Tongue (tissue), 2 donors: ENCODE data around the gene SEMA3G. TPM values are rescaled to one million over a fixed set of nuclear protein-coding genes. Genes with fewer than 3 reads are reported as not detected.

Experiments
- DNase-seq: peaks from one replicate; pipeline ENCODE4 v3.0.0-alpha.2; 2015
- total RNA-seq: library from RNA; depleted of rRNA; stranded (reverse); fragments of >200 nt; gene quantifications from one replicate; pipeline ENCODE4 v1.2.3, GENCODE V29; 2014

The SEMA3G gene
- total RNA-seq, 1 donor from 2014 or later, result 14.0 TPM

DNA sequence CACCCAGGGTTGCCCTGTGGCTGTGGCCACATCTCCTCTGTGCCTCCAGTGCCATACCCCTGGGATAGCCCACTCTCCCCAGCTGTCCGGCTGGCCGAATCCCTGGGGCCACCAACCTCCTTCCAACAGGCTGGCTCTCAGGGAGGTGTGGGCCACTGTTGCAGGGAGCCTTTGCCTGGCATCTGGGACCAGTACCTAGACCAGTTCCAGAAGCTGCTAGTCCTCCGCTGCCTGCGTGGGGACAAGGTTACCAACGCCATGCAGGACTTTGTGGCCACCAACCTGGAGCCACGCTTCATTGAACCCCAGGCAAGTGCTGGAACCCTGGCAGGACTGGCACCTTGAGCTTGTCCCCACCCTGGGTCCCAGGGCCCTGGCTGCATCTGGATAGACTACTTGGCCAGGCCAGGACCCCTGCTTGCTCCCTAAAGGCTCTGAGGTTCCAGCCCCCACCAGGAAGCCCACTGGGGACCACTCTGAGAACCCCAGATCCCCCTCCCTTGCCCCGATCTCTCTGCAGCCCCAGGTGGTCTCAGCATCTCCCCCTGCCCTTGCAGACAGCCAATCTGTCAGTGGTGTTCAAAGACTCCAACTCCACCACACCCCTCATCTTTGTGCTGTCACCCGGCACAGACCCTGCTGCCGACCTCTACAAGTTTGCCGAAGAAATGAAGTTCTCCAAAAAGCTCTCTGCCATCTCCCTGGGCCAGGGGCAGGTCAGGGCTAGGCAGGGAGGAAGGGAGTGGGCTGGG is 50.0 kb downstream of the SEMA3G start:
- no peak for DNase-seq

DNA sequence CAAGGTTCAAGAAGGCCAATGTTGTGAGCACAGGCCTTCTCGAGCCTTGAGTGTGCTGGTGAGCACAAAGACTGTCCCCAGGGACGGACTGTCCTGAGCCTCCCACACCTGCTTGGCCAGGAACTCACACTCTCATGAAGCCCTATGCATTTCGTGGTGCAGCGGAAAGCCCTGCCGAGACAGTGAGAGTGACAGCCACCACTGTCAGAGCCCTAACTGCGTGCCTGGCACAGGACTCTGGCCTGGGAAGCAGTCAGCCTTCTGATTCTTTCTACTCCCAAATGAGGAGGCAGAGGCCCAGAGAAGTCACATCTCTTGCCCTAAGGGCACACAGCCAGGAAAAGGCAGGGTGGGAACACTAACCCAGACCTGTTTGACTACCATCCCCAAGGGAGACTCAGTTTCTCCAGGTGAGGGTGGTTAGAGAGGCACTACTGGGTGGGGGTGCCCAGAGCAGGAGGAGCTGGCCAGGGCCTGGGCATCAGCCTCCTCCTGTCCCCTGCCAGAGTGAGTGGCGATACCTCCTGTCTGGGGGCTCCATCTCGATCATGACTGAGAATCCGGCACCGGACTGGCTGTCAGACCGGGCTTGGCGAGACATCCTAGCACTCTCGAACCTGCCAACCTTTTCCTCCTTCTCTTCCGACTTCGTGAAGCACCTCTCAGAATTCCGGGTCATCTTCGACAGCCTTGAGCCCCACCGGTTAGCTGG is 50.8 kb downstream of the SEMA3G start:
- no peak for DNase-seq

DNA sequence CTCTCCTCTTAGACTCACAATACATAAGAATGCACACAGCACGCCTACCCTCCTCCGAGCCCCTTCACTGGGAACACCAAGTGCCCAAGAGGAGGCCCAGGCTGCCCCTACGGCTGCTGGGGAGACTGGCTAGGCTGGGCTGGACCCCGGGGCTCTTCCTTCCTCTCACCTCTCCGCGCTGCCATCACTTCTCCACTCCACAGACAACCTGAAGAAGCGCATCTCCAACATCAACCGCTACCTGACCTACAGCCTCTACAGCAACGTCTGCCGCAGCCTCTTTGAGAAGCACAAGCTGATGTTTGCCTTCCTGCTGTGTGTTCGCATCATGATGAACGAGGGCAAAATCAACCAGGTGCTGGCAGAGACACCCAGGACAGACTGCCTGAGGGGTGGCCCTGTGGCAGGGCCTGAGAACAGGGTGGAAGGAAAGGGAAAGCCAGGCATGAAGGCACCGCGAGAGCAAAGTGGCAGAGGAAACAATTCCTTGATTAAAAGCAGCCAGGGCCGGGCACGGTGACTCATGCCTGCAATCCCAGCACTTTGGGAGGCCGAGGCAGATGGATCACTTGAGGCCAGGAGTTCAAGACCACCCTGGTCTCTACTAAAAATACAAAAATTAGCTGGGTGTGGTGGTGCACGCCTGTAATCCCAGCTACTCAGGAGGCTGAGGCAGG is 51.6 kb downstream of the SEMA3G start:
- DNase-seq, result no peak

DNA sequence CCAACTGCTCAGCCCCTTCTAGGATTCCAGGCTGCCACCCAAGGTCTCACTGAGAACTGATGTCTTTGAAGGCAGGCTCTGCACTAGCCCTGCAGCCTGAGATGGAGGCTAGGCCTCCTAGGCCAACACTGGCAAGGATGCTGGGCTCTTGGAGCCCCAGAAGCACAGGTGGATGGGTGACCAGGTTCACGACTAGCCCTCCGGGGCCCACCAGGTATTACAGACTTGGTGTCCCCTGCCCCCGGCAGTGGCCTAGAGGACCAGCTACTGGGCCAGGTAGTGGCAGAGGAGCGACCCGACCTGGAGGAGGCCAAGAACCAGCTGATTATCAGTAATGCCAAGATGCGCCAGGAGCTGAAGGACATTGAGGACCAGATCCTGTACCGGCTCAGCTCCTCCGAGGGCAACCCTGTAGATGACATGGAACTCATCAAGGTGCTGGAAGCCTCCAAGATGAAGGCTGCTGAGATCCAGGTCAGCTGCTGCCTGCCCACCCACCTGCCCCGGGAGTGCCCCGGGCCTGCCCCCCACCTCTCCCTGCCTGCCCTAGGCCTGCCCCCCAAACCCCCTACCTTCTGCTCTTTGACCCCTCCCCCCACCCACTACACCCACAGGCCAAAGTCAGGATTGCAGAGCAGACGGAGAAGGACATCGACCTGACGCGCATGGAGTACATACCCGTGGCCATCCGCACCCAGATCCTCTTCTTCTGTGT is 52.5 kb downstream of the SEMA3G start:
- no peak for DNase-seq

DNA sequence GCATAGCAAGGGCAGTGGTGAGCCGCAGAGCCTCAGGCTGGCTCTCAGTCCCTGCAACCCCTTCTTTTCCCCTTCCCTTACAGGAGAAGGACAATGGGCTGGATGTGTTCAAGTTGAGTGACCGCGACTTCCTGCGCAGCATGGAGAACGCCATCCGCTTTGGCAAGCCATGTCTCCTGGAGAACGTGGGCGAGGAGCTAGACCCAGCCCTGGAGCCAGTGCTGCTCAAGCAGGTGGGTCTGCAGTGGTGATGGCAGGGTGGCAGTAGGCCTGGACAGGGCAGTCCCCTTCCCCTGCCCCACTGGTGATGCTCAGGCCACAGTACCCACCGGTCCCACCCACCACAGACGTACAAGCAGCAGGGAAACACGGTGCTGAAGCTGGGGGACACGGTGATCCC is 53.8 kb downstream of the SEMA3G start:
- DNase-seq, result no peak

DNA sequence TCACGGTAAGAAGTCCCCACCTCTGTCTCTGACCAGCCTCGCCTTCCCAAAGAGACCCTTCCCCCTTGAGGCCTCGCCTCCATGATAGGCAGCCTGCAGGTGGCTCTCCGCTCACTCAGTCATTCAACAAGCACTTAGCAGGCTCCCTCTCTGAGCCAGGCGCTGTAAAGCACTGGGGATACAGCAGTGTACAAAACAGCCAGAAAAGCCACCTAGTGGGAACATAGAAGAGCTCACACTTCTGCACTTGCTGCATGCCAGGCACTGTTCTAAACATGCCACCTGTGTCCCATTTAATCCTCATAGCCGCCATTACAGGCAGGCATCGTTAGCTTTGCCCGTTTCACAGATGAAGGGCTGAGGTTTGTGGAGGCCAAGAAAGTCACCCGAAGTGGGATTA is 56.0 kb downstream of the SEMA3G start:
- no peak for DNase-seq

DNA sequence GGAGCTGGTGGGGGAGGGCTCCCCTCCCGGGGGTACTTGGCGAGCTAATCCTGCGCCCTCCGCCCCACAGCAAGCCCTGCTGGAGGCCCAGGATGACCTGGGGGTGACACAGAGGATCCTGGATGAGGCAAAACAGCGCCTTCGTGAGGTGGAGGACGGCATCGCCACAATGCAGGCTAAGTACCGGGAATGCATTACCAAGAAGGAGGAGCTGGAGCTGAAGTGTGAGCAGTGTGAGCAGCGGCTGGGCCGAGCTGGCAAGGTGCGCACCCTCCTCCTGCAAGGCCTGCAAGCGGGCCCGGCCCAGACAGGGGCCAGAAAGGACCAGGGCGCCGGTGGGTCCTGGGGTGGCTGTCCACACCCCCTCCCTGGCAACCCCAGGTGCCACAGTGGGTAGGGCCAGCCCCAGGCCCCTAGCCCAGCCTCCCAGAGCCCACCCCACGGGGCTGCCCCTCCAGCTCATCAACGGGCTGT is 56.5 kb downstream of the SEMA3G start:
- DNase-seq, result no peak

DNA sequence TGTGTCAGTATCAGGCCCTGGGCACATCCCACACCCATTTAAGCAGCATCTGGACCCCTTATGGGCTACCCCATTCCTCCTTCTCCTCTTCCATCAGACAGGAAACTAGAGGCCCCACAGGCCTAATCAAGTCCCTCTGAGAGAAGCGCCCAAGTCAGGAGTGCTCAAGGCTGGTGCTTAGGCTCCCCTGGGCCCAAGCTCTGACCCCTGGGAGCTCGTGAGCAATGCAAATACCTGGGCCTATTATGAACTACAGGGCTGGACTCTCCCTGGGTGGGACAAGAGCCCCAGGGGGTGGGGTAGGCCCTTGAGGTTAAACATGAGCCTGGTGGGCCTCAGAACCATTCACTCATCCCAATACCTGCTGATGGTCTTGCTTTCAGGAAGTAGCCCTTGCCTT is 57.4 kb downstream of the SEMA3G start:
- DNase-seq, result no peak

DNA sequence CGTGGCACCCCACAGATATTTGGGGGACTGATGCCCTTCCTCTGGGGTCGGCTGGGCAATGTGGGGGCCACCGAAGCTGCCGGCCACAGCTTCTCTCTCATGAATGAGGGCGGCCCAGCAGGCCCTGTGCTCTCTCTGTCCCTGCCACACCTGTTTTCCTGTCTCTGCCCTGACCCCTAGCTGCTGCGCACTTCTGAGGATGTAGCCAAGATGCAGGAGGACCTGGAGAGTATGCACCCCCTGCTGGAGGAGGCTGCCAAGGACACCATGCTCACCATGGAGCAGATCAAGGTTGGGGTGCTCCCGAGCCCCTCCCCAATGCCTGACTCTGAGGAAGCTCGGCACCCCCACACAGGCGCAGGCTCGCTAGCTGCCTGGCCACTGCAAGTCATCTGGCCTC is 59.7 kb downstream of the SEMA3G start:
- peak; percentile 36 for DNase-seq

DNA sequence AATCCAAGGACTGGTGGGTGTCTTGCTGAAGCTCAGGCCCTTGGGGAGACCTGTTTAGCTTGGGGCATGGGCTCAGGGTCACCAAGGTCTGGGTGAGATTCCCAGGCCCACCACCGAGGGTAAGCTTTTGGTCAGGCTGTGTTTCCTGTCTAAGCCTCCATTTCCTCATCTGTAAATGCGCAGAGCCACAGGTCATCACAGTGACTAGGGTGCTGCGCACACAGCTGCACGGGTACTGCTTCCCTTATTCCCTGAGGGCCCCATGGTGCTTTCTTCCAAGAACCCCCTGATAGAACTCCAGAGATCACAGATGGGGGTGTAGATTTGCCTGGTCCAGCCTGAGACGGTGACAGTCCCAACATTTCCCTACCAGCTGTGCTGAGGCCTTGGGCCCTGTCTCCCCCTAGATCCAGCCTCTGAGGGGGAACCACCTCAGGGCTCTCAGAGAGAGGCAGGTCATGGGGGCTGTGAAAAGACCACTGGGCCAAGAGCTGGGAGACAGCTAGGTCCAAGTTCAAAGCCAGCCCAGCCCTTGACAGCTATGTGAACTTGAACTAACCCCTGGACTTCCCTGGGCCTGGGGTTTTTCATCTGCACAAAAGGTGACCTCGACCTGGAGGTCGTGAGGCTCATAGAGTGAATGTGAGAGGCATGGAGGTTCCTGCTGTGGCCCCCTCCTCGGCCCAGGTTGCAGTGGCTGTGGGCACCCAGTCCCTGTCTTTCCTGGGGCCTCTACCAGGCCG is 60.7 kb downstream of the SEMA3G start:
- no peak for DNase-seq

DNA sequence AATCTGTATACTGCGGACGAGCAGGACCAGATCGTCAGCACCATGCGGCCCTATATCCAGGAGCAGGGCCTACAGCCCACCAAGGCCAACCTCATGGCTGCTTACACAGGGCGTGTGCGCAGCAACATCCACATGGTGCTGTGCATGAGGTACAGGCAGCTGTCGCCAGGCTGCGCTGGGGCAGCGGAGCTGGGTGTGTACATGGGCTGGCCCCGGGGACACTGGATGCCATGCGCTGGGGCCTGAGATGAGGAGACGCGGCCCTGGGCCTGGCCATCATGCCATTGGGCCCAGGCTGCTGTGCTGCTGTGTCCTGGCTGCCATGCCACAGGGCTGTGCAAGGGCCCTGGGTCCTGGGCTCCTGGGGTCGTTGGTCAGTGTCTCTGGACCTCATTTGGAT is 61.5 kb downstream of the SEMA3G start:
- no peak for DNase-seq

Other genes with a start within 250 kb of the SEMA3G start
- gene ALAS1, start 246.9 kb downstream of the SEMA3G start, total RNA-seq, result 40.7 TPM
- gene TLR9, start 219.5 kb downstream of the SEMA3G start, total RNA-seq, result not detected
- 34.6 TPM for gene TWF2, start 205.9 kb downstream of the SEMA3G start, total RNA-seq
- gene PPM1M, start 199.3 kb downstream of the SEMA3G start, total RNA-seq, result 9.9 TPM
- gene WDR82, start 166.5 kb downstream of the SEMA3G start, total RNA-seq, result 95.1 TPM
- 9.2 TPM for gene GLYCTK, start 157.3 kb downstream of the SEMA3G start, total RNA-seq
- gene DNAH1, start 128.8 kb downstream of the SEMA3G start, total RNA-seq, result 3.3 TPM
- 55.9 TPM for gene BAP1, start 35.1 kb downstream of the SEMA3G start, total RNA-seq
- gene PHF7, start 34.4 kb downstream of the SEMA3G start, total RNA-seq, result 11.3 TPM
- 352 TPM for gene TNNC1, start 8.9 kb upstream of the SEMA3G start, total RNA-seq
- 82.2 TPM for gene NISCH, start 10.5 kb upstream of the SEMA3G start, total RNA-seq
- gene STAB1, start 50.2 kb upstream of the SEMA3G start, total RNA-seq, result 56.5 TPM
- gene NT5DC2, start 88.8 kb upstream of the SEMA3G start, total RNA-seq, result 46.8 TPM
- 1.4 TPM for gene UQCC5, start 91.5 kb upstream of the SEMA3G start, total RNA-seq
- gene PBRM1, start 240.8 kb upstream of the SEMA3G start, total RNA-seq, result 94.3 TPM
- gene GNL3, start 240.9 kb upstream of the SEMA3G start, total RNA-seq, result 121 TPM